ENCODE measurements around the gene ADH1C. TPM values are rescaled to one million over a fixed set of nuclear protein-coding genes. Genes with fewer than 3 reads are reported as not detected.
A peak's percentile ranks its signal among the peaks of the same experiment; 100 is the strongest.
"Not testable (repeated sequence)": the region's sequence is repeated elsewhere in the genome, so short reads cannot be mapped to it uniquely, and the experiment has no call there.

ADH1C gene
- total RNA-seq, 1 donor from 2014 or later: 6.9 TPM

GRCh38 chr4:99361268-99361898 lies 8.8 kb upstream of the ADH1C start:
- intact Hi-C loops (cut with DNase I): no loop called here
- ATAC-seq (ENCODE audit: poor library complexity): peak; percentile 30
- no peak for DNase-seq

GRCh38 chr4:99359480-99360204 lies 7.1 kb upstream of the ADH1C start:
- ATAC-seq (ENCODE audit: poor library complexity): no peak
- intact Hi-C loops (cut with DNase I): no loop called here
- no peak for DNase-seq

GRCh38 chr4:99357948-99358347 lies 5.4 kb upstream of the ADH1C start:
- intact Hi-C loops (cut with DNase I): no loop called here
- no peak for ATAC-seq (ENCODE audit: poor library complexity)
- no peak for DNase-seq

GRCh38 chr4:99356992-99357391 lies 4.4 kb upstream of the ADH1C start:
- ATAC-seq (ENCODE audit: poor library complexity) (no peak), DNase-seq (no peak)
- intact Hi-C loops (cut with DNase I): no loop called here

GRCh38 chr4:99356149-99356548 lies 3.6 kb upstream of the ADH1C start:
- intact Hi-C loops (cut with DNase I); ATAC-seq (ENCODE audit: poor library complexity); DNase-seq: not testable (repeated sequence)

- ATAC-seq (ENCODE audit: poor library complexity): no peak
- intact Hi-C loops (cut with DNase I): no loop called here
- no peak for DNase-seq
These were observed 1.1 kb downstream of the ADH1C start for GRCh38 chr4:99351487-99351886.

GRCh38 chr4:99349338-99349737 lies 3.2 kb downstream of the ADH1C start:
- DNase-seq (no peak), ATAC-seq (ENCODE audit: poor library complexity) (no peak)
- intact Hi-C loops (cut with DNase I): no loop called here

GRCh38 chr4:99342624-99343023 lies 9.9 kb downstream of the ADH1C start:
- DNase-seq; intact Hi-C loops (cut with DNase I); ATAC-seq (ENCODE audit: poor library complexity): not testable (repeated sequence)

- intact Hi-C loops (cut with DNase I): no loop called here
- ATAC-seq (ENCODE audit: poor library complexity): no peak
- DNase-seq: no peak
These were observed 11.1 kb downstream of the ADH1C start for GRCh38 chr4:99341426-99341825.

GRCh38 chr4:99339172-99339571 lies 13.4 kb downstream of the ADH1C start:
- ATAC-seq (ENCODE audit: poor library complexity): no peak
- intact Hi-C loops (cut with DNase I): no loop called here
- DNase-seq: no peak

GRCh38 chr4:99336553-99336952 lies 16.0 kb downstream of the ADH1C start:
- intact Hi-C loops (cut with DNase I): no loop called here
- ATAC-seq (ENCODE audit: poor library complexity) (no peak), DNase-seq (no peak)

- DNase-seq (no peak), ATAC-seq (ENCODE audit: poor library complexity) (no peak)
- intact Hi-C loops (cut with DNase I): no loop called here
These were observed 17.7 kb downstream of the ADH1C start for GRCh38 chr4:99334880-99335279.

GRCh38 chr4:99330648-99331047 lies 21.9 kb downstream of the ADH1C start:
- DNase-seq (no peak), ATAC-seq (ENCODE audit: poor library complexity) (no peak)
- intact Hi-C loops (cut with DNase I): no loop called here

GRCh38 chr4:99329876-99330275 lies 22.7 kb downstream of the ADH1C start:
- DNase-seq (no peak), ATAC-seq (ENCODE audit: poor library complexity) (peak; percentile 9)
- intact Hi-C loops (cut with DNase I): no loop called here

GRCh38 chr4:99324979-99325378 lies 27.6 kb downstream of the ADH1C start:
- intact Hi-C loops (cut with DNase I): no loop called here
- ATAC-seq (ENCODE audit: poor library complexity) (peak; percentile 85), DNase-seq (peak; percentile 71)

GRCh38 chr4:99324361-99324760 lies 28.2 kb downstream of the ADH1C start:
- intact Hi-C loops (cut with DNase I): no loop called here
- ATAC-seq (ENCODE audit: poor library complexity) (peak; percentile 23), DNase-seq (no peak)

- DNase-seq: no peak
- intact Hi-C loops (cut with DNase I): no loop called here
- peak; percentile 89 for ATAC-seq (ENCODE audit: poor library complexity)
These were observed 28.8 kb downstream of the ADH1C start for GRCh38 chr4:99323756-99324155.

GRCh38 chr4:99321241-99322191 lies 31.0 kb downstream of the ADH1C start, which contains the start of gene ADH1B:
ADH1B (minus strand) TSS chr4:99321401; CDS start chr4:99321331, 70 bp downstream.
- intact Hi-C loops (cut with DNase I): no loop called here
- ATAC-seq (ENCODE audit: poor library complexity) (peak; percentile 17), DNase-seq (peak; percentile 37)

- ATAC-seq (ENCODE audit: poor library complexity); intact Hi-C loops (cut with DNase I); DNase-seq: not testable (repeated sequence)
These were observed 34.7 kb downstream of the ADH1C start for GRCh38 chr4:99317811-99318210.
